Heart left ventricle (tissue), 16 donors: ENCODE measurements around the gene SLC18A3. TPM values are rescaled to one million over a fixed set of nuclear protein-coding genes. Genes with fewer than 3 reads are reported as not detected.

Source experiments
- ATAC-seq, 4 donors: fragments of 200-7000 bp; cut with Tn5 transposase; one replicate each; pipeline ENCODE4 v1.9.1; 2020 to 2022; ENCODE audit warnings: moderate library complexity in 4 of 4, mild to moderate bottlenecking in 3 of 4, moderate number of reproducible peaks in 1 of 4
- DNase-seq, 5 donors: peaks; one replicate each; pipeline ENCODE4 v3.0.0-alpha.2; 2020
- H3K27ac ChIP-seq, 12 donors: fragments of 200-600 bp; sonication (generic) in 4 of 12; one replicate each; pipeline versions ENCODE4 v1.5.0 to v1.8.0; 2016 to 2022; ENCODE audit warnings: mild to moderate bottlenecking in 2 of 12
- H3K27me3 ChIP-seq, 9 donors: fragments of 200-600 bp; sonication (generic) in 2 of 9; one replicate each; pipeline versions ENCODE4 v1.5.1 to v1.8.0; 2016 to 2022; ENCODE audit warnings: mild to moderate bottlenecking in 3 of 9
- H3K36me3 ChIP-seq, 9 donors: fragments of 200-600 bp; sonication (generic) in 2 of 9; one replicate each; pipeline versions ENCODE4 v1.5.0 to v1.8.0; 2018 to 2022; ENCODE audit warnings: mild to moderate bottlenecking in 2 of 9
- H3K4me1 ChIP-seq, 12 donors: fragments of 200-600 bp; sonication (generic) in 4 of 12; one replicate each; pipeline versions ENCODE4 v1.5.0 to v1.8.0; 2016 to 2022; ENCODE audit warnings: mild to moderate bottlenecking in 3 of 12
- H3K4me3 ChIP-seq, 12 donors: fragments of 200-600 bp; sonication (generic) in 4 of 12; one replicate each; pipeline versions ENCODE4 v1.5.0 to v1.8.0; 2017 to 2022; ENCODE audit warnings: mild to moderate bottlenecking in 9 of 12, moderate library complexity in 4 of 12
- H3K9me3 ChIP-seq, 12 donors: fragments of 200-600 bp; sonication (generic) in 4 of 12; one replicate each; pipeline versions ENCODE4 v1.5.0 to v1.8.0; 2016 to 2022; ENCODE audit warnings: mild to moderate bottlenecking in 1 of 12
- CTCF ChIP-seq, 12 donors: fragments of 200-600 bp; sonication (generic) in 4 of 12; IDR thresholded peaks; one replicate each; pipeline versions ENCODE4 v1.5.0 to v1.8.0; 2018 to 2022; ENCODE audit warnings: antibody characterized with exemption in 12 of 12, mild to moderate bottlenecking in 5 of 12
- POLR2A ChIP-seq, 2 donors: fragments of 450-650 bp; IDR thresholded peaks; one replicate each; pipeline ENCODE4 v1.6.1; 2017; ENCODE audit warnings: antibody characterized with exemption in 2 of 2, mild to moderate bottlenecking in 2 of 2, moderate library complexity in 2 of 2
- WGBS, 4 donors: extraction: QIAGEN DNeasy Blood & Tissue Kit in 2 of 4; methylation state at CpG; one replicate each; pipeline versions ENCODE4 v1.1.5 to v1.1.7; 2013 to 2018; 5-methylcytosine and 5-hydroxymethylcytosine counted together
- intact Hi-C, 10 donors: fragments of 100-400 bp; cut with DNase I; formaldehyde crosslinking; loops; one replicate each; pipeline versions ENCODE4 v1.11.1 to v1.14.2; 2022
- polyA plus RNA-seq, 2 donors: library from polyadenylated mRNA; stranded (reverse); fragments of 200-250 nt; gene quantifications; one replicate each; pipeline ENCODE4 v1.2.3, GENCODE V29; 2013
- total RNA-seq, 9 donors: library from RNA; depleted of rRNA in 2 of 9; stranded (reverse); fragments of >200 nt in 2 of 9; fragmentation: NEBNext Ultra II Directional in 3 of 9; extraction: Animal tissue kit (Norgen Biotek cat#: 25700) in 3 of 9; gene quantifications; one replicate each; pipeline versions ENCODE4 v1.1.0 to v1.2.4, GENCODE V29; 2016 to 2023
- donor health status: ischemic (EF 13 %, LVEDD 7.1; RV severe dilation, severe dysfunction).
- donor health status: healthy with polysubstance abuse.
- donor health status: DM: no; HTN: yes; CAD: no.
- donor health status: DM: no; HTN: no; CAD: no.
- donor health status: ischemic (EF 25% LVEDD 6.9; RV normal size, moderate dysfunction).
- donor health status: ischemic (EF 25% LVEDD 5.7; RV mildly dilated, moderate dysfunction).
- donor health status: healthy.
- donor health status: DM: yes; HTN: yes; CAD: no.
- donor health status: ischemic (EF 35%, LVEDD 5.7; RV mildly dilated, moderate dysfunction).
- donor health status: nonischemic (EF 11% LVEDD 7.7; RV severe dilation, severe dysfunction).
- donor health status: DM: yes; HTN: yes; CAD: no.
- donor health status: PGD.
- donor health status: ischemic (EF 29% LVEDD 5.4; RV normal size, mild dysfunction).
- donor health status: nonischemic (EF 23%, LVEDD 6.1; RV moderate dilation, normal function).

SLC18A3 gene
- total and polyA plus RNA-seq, 11 donors = not detected

- peak overlapping the region in 2 of 12 donors; percentile 6 to 18 for H3K4me3 ChIP-seq
- no peak overlapping the region for H3K27ac ChIP-seq
- H3K9me3 ChIP-seq = no peaks in the 10 kb centered on the region
- no peak for TF ChIP-seq POLR2A (IDR thresholded peaks at IDR 0.05)
- TF ChIP-seq CTCF (IDR thresholded peaks at IDR 0.05) = no peak
- no peaks in the 10 kb centered on the region for H3K36me3 ChIP-seq
- H3K27me3 ChIP-seq = peaks cover 47 to 76% (median 72%) of the 10 kb centered on the region in 9 donors
- intact Hi-C loops = loop anchor here in 1 of 10 donors (10.0 kb wide), 1 partner anchor 145 kb away; no protein-coding TSS in a partner anchor
- ATAC-seq (no peak), DNase-seq (no peak)
- WGBS, 4 donors = 0 to 1% (median 1%) methylated on average over 19 to 62 of the region's 62 CpGs
- H3K4me1 ChIP-seq = peaks cover 0 to 47% (median 5%) of the 10 kb centered on the region in 12 donors
These were observed 612 bp upstream of the SLC18A3 start for GRCh38 chr10:49609283-49610113.

GRCh38 chr10:49610458-49611165 lies 502 bp downstream of the SLC18A3 start:
- intact Hi-C loops = no loop called here
- TF ChIP-seq POLR2A (IDR thresholded peaks at IDR 0.05) (no peak), CTCF (IDR thresholded peaks at IDR 0.05) (no peak)
- ATAC-seq (no peak), DNase-seq (no peak)
- H3K9me3 ChIP-seq = no peaks in the 10 kb centered on the region
- peak overlapping the region in 4 of 12 donors; percentile 4 to 18 (median 6) for H3K4me3 ChIP-seq
- peaks cover 50 to 86% (median 83%) of the 10 kb centered on the region in 9 donors for H3K27me3 ChIP-seq
- H3K36me3 ChIP-seq = no peaks in the 10 kb centered on the region
- H3K4me1 ChIP-seq = peaks cover 0 to 47% (median 5%) of the 10 kb centered on the region in 12 donors
- WGBS, 4 donors = 2 to 3% (median 3%) methylated on average over 22 to 72 of the region's 72 CpGs
- H3K27ac ChIP-seq = no peak overlapping the region

GRCh38 chr10:49611166-49611815 lies 1.2 kb downstream of the SLC18A3 start:
- Histone ChIP-seq H3K27me3 (peaks cover 53 to 93% (median 89%) of the 10 kb centered on the region in 9 donors), H3K9me3 (no peaks in the 10 kb centered on the region), H3K36me3 (no peaks in the 10 kb centered on the region), H3K4me3 (peak overlapping the region in 2 of 12 donors; percentile 4 to 7), H3K4me1 (peaks cover 0 to 47% (median 5%) of the 10 kb centered on the region in 12 donors), H3K27ac (no peak overlapping the region)
- ATAC-seq (no peak), DNase-seq (no peak)
- WGBS, 4 donors = 3 to 8% (median 4%) methylated on average over 25 to 63 of the region's 63 CpGs
- intact Hi-C loops = no loop called here
- TF ChIP-seq CTCF (IDR thresholded peaks at IDR 0.05) (no peak), POLR2A (IDR thresholded peaks at IDR 0.05) (no peak)
